SK-N-SH (cell line): Measurements from ENCODE around the gene SRCIN1. TPM values are rescaled to one million over a fixed set of nuclear protein-coding genes. Genes with fewer than 3 reads are reported as not detected.
A peak's percentile ranks its signal among the peaks of the same experiment; 100 is the strongest.
"Not testable (repeated sequence)": the region's sequence is repeated elsewhere in the genome, so short reads cannot be mapped to it uniquely, and the experiment has no call there.

Source experiments
- CTCF ChIA-PET: fragments of 300-600, 350-600 bp; formaldehyde crosslinking; extraction: SDS; loops from one replicate; lab custom pipeline; 2021; lab: Yijun Ruan, JAX
- POLR2A ChIA-PET: fragments of 350-600 bp; sonication (Branson Sonifier 250); formaldehyde crosslinking; extraction: SDS; loops from one replicate; lab custom pipeline; 2020; ENCODE audit warnings: antibody characterized with exemption, inconsistent platforms; lab: Yijun Ruan, JAX
- DNase-seq: peaks from one replicate; pipeline ENCODE4 v3.0.0; 2012
- H2AFZ ChIP-seq: fragments of 200-600 bp; sonication (generic); 2 replicates; pipeline ENCODE4 v1.8.1; 2016; ENCODE audit warnings: antibody characterized with exemption, mild to moderate bottlenecking, low read depth
- H3F3A ChIP-seq: fragments of 200-600 bp; sonication (generic); replicated peaks from 2 replicates; pipeline ENCODE3; 2016; ENCODE audit warnings: antibody characterized with exemption, mild to moderate bottlenecking; ENCODE audit not compliant: insufficient read depth
- H3K27ac ChIP-seq, 2 experiments: fragments of 200-500 bp in 1 of 2; fragments of 200-600 bp in 1 of 2; sonication (Bioruptor generic) in 1 of 2; sonication (generic), shearing (Covaris generic) in 1 of 2; 2 replicates each; pipeline versions ENCODE4 v1.5.1 to v1.6.1; 2014 to 2016; ENCODE audit warnings: low read depth in 2 of 2, inconsistent platforms in 1 of 2, low read length in 1 of 2, mild to moderate bottlenecking in 1 of 2, mixed read lengths in 1 of 2
- H3K27me3 ChIP-seq: fragments of 200-600 bp; sonication (generic), shearing (Covaris generic); 2 replicates; pipeline ENCODE4 v1.6.1; 2016; ENCODE audit warnings: mixed run types; ENCODE audit not compliant: insufficient read depth
- H3K36me3 ChIP-seq, 2 experiments: fragments of 200-500 bp in 1 of 2; fragments of 200-600 bp in 1 of 2; sonication (Bioruptor generic) in 1 of 2; sonication (generic) in 1 of 2; replicated peaks in 1 of 2; 2 replicates each; pipeline versions ENCODE3 to v1.5.1; 2014 to 2016; ENCODE audit warnings: low read length in 1 of 2, mild to moderate bottlenecking in 1 of 2; ENCODE audit not compliant: insufficient read depth in 2 of 2, control insufficient read depth in 1 of 2
- H3K4me1 ChIP-seq, 2 experiments: fragments of 200-500 bp in 1 of 2; fragments of 200-600 bp in 1 of 2; sonication (Bioruptor generic) in 1 of 2; sonication (generic), shearing (Covaris generic) in 1 of 2; 2 replicates each; pipeline versions ENCODE4 v1.5.1 to v1.6.1; 2014 to 2016; ENCODE audit warnings: low read depth in 1 of 2, low read length in 1 of 2, mixed run types in 1 of 2; ENCODE audit not compliant: insufficient read depth in 2 of 2, control insufficient read depth in 1 of 2
- H3K4me2 ChIP-seq: fragments of 200-600 bp; sonication (generic), shearing (Covaris generic); 2 replicates; pipeline ENCODE4 v1.6.1; 2017; ENCODE audit warnings: mixed run types
- H3K4me3 ChIP-seq, 2 experiments: fragments of 200-500 bp in 1 of 2; fragments of 200-600 bp in 1 of 2; sonication (Bioruptor generic) in 1 of 2; sonication (generic), shearing (Covaris generic) in 1 of 2; 2 replicates each; pipeline versions ENCODE4 v1.5.1 to v1.8.1; 2014 to 2016; ENCODE audit warnings: low read depth in 2 of 2, inconsistent platforms in 1 of 2, low read length in 1 of 2, mild to moderate bottlenecking in 1 of 2, mixed read lengths in 1 of 2, moderate library complexity in 1 of 2
- H3K79me2 ChIP-seq: fragments of 200-600 bp; sonication (generic); 2 replicates; pipeline ENCODE4 v1.8.1; 2017; ENCODE audit warnings: mild to moderate bottlenecking; ENCODE audit not compliant: insufficient read depth
- H3K9ac ChIP-seq: fragments of 200-600 bp; sonication (generic); 2 replicates; pipeline ENCODE4 v1.6.1; 2017; ENCODE audit warnings: mixed run types
- H3K9me2 ChIP-seq: fragments of 200-600 bp; sonication (generic); 2 replicates; pipeline ENCODE4 v1.6.1; 2017; ENCODE audit warnings: mixed run types
- H3K9me3 ChIP-seq: fragments of 200-600 bp; sonication (generic); 2 replicates; pipeline ENCODE4 v1.6.1; 2017; ENCODE audit warnings: mixed run types, mild to moderate bottlenecking, moderate library complexity
- H4K20me1 ChIP-seq: fragments of 200-600 bp; sonication (generic); 2 replicates; pipeline ENCODE4 v1.6.1; 2017; ENCODE audit warnings: mild to moderate bottlenecking, mixed run types; ENCODE audit not compliant: insufficient read depth
- EZH2phosphoT487 ChIP-seq: fragments of 200-600 bp; sonication (generic); IDR thresholded peaks from 2 replicates; pipeline ENCODE4 v1.6.1; 2017; ENCODE audit warnings: low read depth, mixed run types, mild to moderate bottlenecking, antibody characterized with exemption, moderate library complexity, borderline replicate concordance
- GABPA ChIP-seq: IDR thresholded peaks from 2 replicates; pipeline ENCODE4 v1.4.0; 2012; ENCODE audit warnings: low read depth, mild to moderate bottlenecking
- MAX ChIP-seq: IDR thresholded peaks from 2 replicates; pipeline ENCODE4 v1.4.0; 2012; ENCODE audit warnings: low read depth
- RAD21 ChIP-seq: IDR thresholded peaks from 2 replicates; pipeline ENCODE4 v1.6.1; 2012; ENCODE audit warnings: mild to moderate bottlenecking, low read length
- RCOR1 ChIP-seq: fragments of 150-350 bp; IDR thresholded peaks from 2 replicates; pipeline ENCODE4 v1.6.1; 2017; ENCODE audit warnings: antibody characterized with exemption, low read length
- USF1 ChIP-seq: IDR thresholded peaks from 2 replicates; pipeline ENCODE4 v1.4.0; 2012; ENCODE audit warnings: low read depth, borderline replicate concordance
- ZBTB33 ChIP-seq: IDR thresholded peaks from 2 replicates; pipeline ENCODE4 v1.4.0; 2012; ENCODE audit warnings: low read depth, borderline replicate concordance
- WGBS: methylation state at CpG from one replicate; pipeline ENCODE4 v1.1.6; 2017; ENCODE audit warnings: low lambda C conversion rate; 5-methylcytosine and 5-hydroxymethylcytosine counted together
- polyA plus RNA-seq, 3 experiments: library from polyadenylated mRNA; depleted of rRNA; stranded (reverse); fragments of >200 nt; gene quantifications; 2 replicates each; pipeline ENCODE4 v1.2.3, GENCODE V29; 2012

The SRCIN1 gene
- polyA plus RNA-seq, 1 of the 3 experiments (the other 2 are of a cell fraction): 1.0 TPM

DNA sequence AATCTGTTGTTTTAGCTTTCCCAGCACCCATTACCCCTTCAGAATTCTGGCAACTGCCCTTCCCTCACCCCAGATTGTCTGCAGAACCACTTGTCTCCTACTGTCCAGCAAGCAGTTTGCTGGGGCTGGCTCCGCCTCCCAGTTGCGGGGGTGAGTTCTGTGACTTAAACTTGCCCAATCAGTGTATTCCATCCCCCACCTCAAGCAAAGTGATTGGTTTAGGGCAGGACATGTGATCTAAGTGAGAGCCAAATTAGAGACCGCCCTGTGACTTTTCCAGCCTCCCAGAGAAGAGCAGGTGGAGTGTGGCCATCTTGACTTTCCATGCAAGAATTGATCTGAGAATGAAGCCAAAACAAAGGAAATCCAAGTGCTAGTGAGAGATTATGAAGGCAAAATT is 22.7 kb upstream of the SRCIN1 start:
- Histone ChIP-seq H3K36me3 (no peaks in the 10 kb centered on the region), H3K9me3 (no peaks in the 10 kb centered on the region), H3K79me2 (no peaks in the 10 kb centered on the region), H3K9ac (no peak overlapping the region), H3K4me3 (no peak overlapping the region), H3K9me2 (no peaks in the 10 kb centered on the region), H3K27me3 (no peaks in the 10 kb centered on the region; the same call in 1 of the 2 replicates), H3F3A (no peaks in the 10 kb centered on the region), H3K4me1 (no peaks in the 10 kb centered on the region), H3K4me2 (no peak overlapping the region), H3K27ac (no peak overlapping the region), H4K20me1 (no peaks in the 10 kb centered on the region), H2AFZ (no peak overlapping the region)
- CTCF ChIA-PET: interaction anchor here (1.3 to 2.1 kb wide), 3 partner anchors 22 to 39 kb away, joined by 3 to 6 read pairs (median 6); partner anchors contain the start of gene SRCIN1
- POLR2A ChIA-PET: no interaction called here
- WGBS: 69% methylated on average over 3 of the region's 3 CpGs
- peak; percentile 58 for DNase-seq
- TF ChIP-seq MAX (no peak), GABPA (no peak), USF1 (peak; percentile 50; the same call in 1 of the 2 replicates)

DNA sequence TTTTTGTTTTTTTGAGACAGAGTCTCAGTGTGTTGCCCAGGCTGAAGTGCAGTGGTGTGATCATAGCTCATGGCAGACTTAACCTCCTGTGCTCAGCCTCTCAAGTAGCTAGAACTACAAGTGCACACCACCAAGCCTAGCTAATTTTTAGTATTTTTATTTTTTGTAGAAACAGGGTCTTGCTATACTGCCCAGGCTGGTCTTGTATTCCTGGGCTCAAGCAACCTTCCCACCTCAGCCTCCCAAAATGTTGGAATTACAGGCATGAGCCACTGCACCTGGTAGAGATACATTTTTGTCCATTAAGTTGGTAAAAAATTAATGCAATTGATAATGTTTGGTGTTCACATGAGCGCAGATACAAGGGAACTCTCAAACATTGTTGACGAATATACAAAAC is 22.2 kb upstream of the SRCIN1 start:
- no peak overlapping the region for H3K27ac ChIP-seq
- H3K4me2 ChIP-seq: no peak overlapping the region
- no peaks in the 10 kb centered on the region for H3K79me2 ChIP-seq
- no peaks in the 10 kb centered on the region for H3K9me2 ChIP-seq
- H2AFZ ChIP-seq: no peak overlapping the region
- POLR2A ChIA-PET: no interaction called here
- no peaks in the 10 kb centered on the region for H3F3A ChIP-seq
- no peaks in the 10 kb centered on the region for H3K4me1 ChIP-seq
- H4K20me1 ChIP-seq: no peaks in the 10 kb centered on the region
- TF ChIP-seq ZBTB33: no peak
- no peak for TF ChIP-seq RAD21
- TF ChIP-seq RCOR1: no peak
- no peak for TF ChIP-seq EZH2phosphoT487
- CTCF ChIA-PET: interaction anchor here (1.8 to 2.1 kb wide), 2 partner anchors 21 to 39 kb away, joined by 6 read pairs; no protein-coding TSS in a partner anchor
- H3K4me3 ChIP-seq: no peak overlapping the region
- WGBS: 94% methylated on average over 2 of the region's 2 CpGs
- no peaks in the 10 kb centered on the region; the same call in 1 of the 2 replicates for H3K27me3 ChIP-seq
- H3K9me3 ChIP-seq: no peaks in the 10 kb centered on the region
- H3K36me3 ChIP-seq: no peaks in the 10 kb centered on the region
- no peak for DNase-seq
- no peak overlapping the region for H3K9ac ChIP-seq

DNA sequence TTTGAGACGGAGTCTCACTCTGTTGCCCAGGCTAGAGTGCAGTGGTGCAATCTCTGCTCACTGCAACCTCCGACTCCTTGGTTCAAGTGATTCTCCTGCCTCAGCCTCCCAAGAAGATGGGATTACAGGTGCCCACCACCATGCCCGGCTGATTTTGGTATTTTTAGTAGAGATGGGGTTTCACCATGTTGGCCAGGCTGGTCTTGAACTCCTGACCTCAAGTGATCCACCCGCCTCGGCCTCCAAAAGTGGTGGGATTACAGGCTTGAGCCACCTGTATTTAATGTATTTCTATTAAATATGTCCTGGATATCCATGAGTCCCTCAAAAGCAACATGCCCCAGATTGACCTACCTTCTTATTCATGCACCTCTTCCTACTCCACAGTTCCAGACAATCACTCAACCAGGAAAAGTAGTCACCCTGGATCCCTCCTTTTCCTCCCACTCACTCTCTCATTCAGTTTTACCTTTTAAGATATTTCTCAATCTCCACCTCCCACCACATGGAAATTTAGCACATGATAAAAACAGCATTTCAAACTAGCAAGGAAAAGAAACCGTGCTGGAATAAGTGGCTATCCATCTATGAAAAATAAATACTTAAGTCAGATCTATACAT is 21.0 kb upstream of the SRCIN1 start:
- H3K36me3 ChIP-seq, POLR2A ChIA-PET, H3K9me2 ChIP-seq, H3F3A ChIP-seq, H2AFZ ChIP-seq, H3K27ac ChIP-seq, H4K20me1 ChIP-seq, H3K4me3 ChIP-seq, H3K4me1 ChIP-seq, H3K27me3 ChIP-seq, DNase-seq, H3K4me2 ChIP-seq, H3K9me3 ChIP-seq, H3K9ac ChIP-seq, H3K79me2 ChIP-seq: not testable (repeated sequence)
- WGBS: 72% methylated on average over 6 of the region's 6 CpGs
- CTCF ChIA-PET: interaction anchor here (2.1 kb wide), 1 partner anchor 20 kb away, joined by 6 read pairs; no protein-coding TSS in a partner anchor
